ENCODE results near the gene DGKH. TPM values are rescaled to one million over a fixed set of nuclear protein-coding genes. Genes with fewer than 3 reads are reported as not detected.
"Not testable (repeated sequence)": the region's sequence is repeated elsewhere in the genome, so short reads cannot be mapped to it uniquely, and the experiment has no call there.

The DGKH gene
- total and polyA plus RNA-seq, 3 experiments from 2014 or later = 2.5 to 10.9 (median 10.2) TPM

DNA sequence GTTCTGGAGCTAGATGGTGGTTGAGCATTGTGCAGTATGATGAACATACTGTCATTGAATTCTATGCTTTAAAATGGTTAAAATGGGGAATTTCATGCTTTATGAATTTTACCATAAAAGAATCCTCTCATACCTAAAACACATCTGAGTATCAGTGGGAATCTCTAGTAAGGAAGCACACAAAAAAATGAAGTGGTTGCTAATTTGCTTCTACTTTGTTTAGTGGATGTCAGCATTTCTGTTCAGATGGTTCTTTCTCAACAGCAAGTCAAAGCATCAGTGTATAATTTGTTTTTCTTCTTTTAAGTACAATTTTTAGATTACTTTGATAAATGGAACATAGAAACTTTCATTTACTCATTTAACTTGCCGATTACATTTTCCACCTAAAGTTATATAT lies 171.4 kb downstream of the DGKH start:
- Histone ChIP-seq H3K9me3 (ENCODE audit: low read length) (no peaks in the 10 kb centered on the region), H3K4me1 (ENCODE audit: insufficient read depth, low read length) (no peaks in the 10 kb centered on the region), H3K36me3 (ENCODE audit: insufficient read depth, low read length) (peaks cover 6% of the 10 kb centered on the region), H3K4me3 (ENCODE audit: low read length) (no peak overlapping the region), H3K27ac (ENCODE audit: low read depth, low read length) (no peak overlapping the region), H3K27me3 (ENCODE audit: insufficient read depth, low read length, poor library complexity, severe bottlenecking) (no peaks in the 10 kb centered on the region)
- no peak for DNase-seq
- H3K27me3 Mint-ChIP-seq = no peaks in the 10 kb centered on the region
- CTCF ChIA-PET = no interaction called here
- no peak overlapping the region for H3K27ac Mint-ChIP-seq
- H3K4me1 Mint-ChIP-seq = no peaks in the 10 kb centered on the region
- POLR2A ChIA-PET = no interaction called here
- H3K4me3 Mint-ChIP-seq = no peak overlapping the region
- H3K36me3 Mint-ChIP-seq = peaks cover 23 to 59% (median 25%) of the 10 kb centered on the region in 3 donors
- no peaks in the 10 kb centered on the region for H3K9me3 Mint-ChIP-seq

DNA sequence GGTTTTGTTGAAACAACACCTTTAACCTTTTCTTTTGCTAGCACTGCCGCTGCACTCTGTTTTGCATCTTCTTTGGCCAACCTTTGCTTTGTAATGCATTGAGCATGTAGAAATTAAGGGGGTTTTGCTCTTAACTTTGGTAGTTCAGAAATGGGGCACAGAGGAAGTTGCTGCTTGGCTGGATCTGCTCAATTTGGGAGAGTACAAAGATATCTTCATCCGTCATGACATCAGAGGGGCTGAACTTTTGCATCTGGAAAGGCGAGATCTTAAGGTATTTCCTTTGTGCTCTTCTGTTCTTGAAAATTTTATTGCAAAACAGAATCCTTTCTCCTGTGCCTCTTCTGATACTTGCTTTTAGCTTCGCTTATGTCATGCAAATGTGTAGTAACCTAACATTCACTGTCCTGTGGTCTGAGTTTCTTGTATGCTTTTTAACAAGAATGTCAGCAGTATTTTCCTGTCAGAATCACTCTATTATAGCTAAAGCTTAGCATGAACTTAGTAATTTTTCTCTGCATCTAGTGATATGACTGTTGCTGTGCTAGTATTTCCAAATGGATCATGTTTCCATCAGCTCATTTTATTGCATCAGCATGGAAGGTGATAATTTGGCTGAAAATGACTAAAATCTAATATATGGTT lies 172.8 kb downstream of the DGKH start:
- Mint-ChIP-seq H3K27me3 (no peaks in the 10 kb centered on the region), H3K4me1 (no peaks in the 10 kb centered on the region), H3K36me3 (peaks cover 29 to 61% (median 35%) of the 10 kb centered on the region in 3 donors), H3K4me3 (no peak overlapping the region), H3K27ac (no peak overlapping the region), H3K9me3 (no peaks in the 10 kb centered on the region)
- no peaks in the 10 kb centered on the region for H3K9me3 ChIP-seq (ENCODE audit: low read length)
- ChIA-PET POLR2A (no interaction called here), CTCF (no interaction called here)
- H3K27ac ChIP-seq (ENCODE audit: low read depth, low read length) = no peak overlapping the region
- H3K36me3 ChIP-seq (ENCODE audit: insufficient read depth, low read length) = peaks cover 6% of the 10 kb centered on the region
- no peak for DNase-seq
- H3K27me3 ChIP-seq (ENCODE audit: insufficient read depth, low read length, poor library complexity, severe bottlenecking) = no peaks in the 10 kb centered on the region
- no peak overlapping the region for H3K4me3 ChIP-seq (ENCODE audit: low read length)
- H3K4me1 ChIP-seq (ENCODE audit: insufficient read depth, low read length) = no peaks in the 10 kb centered on the region

DNA sequence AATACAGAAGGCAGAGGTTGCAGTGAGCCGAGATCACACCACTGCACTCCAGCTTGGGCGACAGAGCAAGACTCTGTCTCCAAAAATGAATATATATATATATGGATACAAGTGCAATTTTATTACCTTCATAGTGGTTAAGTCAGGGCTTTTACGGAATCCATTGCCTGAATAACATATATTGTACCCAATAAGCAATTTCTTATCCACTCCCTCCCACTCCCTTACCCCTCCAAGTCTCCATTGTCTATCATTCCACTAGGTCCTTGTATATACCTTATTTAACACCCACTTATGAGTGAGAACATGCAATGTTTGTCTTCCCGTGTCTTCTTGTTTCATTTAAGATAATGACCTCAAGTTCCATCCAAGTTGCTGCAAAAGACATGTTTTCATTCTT lies 175.2 kb downstream of the DGKH start:
- Histone ChIP-seq H3K27ac (ENCODE audit: low read depth, low read length) (no peak overlapping the region), H3K9me3 (ENCODE audit: low read length) (no peaks in the 10 kb centered on the region), H3K4me3 (ENCODE audit: low read length) (no peak overlapping the region), H3K36me3 (ENCODE audit: insufficient read depth, low read length) (peaks cover 6% of the 10 kb centered on the region), H3K4me1 (ENCODE audit: insufficient read depth, low read length) (no peaks in the 10 kb centered on the region), H3K27me3 (ENCODE audit: insufficient read depth, low read length, poor library complexity, severe bottlenecking) (no peaks in the 10 kb centered on the region)
- no peak overlapping the region for H3K27ac Mint-ChIP-seq
- no peaks in the 10 kb centered on the region for H3K27me3 Mint-ChIP-seq
- no peak for DNase-seq
- H3K4me3 Mint-ChIP-seq = no peak overlapping the region
- ChIA-PET CTCF (no interaction called here), POLR2A (no interaction called here)
- H3K4me1 Mint-ChIP-seq = no peaks in the 10 kb centered on the region
- no peaks in the 10 kb centered on the region for H3K9me3 Mint-ChIP-seq
- H3K36me3 Mint-ChIP-seq = peaks cover 31 to 57% (median 31%) of the 10 kb centered on the region in 3 donors

DNA sequence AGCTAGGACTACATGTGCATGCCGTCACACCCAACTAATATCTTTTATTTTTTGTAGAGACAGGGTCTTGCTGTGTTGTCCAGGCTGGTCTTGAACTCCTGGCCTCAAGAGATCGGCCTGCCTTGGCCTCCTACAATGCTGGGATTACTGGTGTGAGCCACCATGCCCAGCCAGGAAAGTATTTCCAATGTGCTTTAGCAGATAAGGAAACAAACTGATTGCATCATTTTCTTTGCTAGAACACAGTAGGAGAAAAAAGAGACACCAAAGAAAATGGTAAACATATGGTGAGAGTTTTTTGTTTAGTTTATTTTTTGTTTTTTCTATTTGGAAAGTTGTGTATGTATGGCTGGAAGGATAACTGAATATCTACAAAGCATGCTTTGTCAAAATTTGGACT lies 176.6 kb downstream of the DGKH start:
- CTCF ChIA-PET = no interaction called here
- Mint-ChIP-seq H3K27ac (no peak overlapping the region), H3K4me1 (no peaks in the 10 kb centered on the region), H3K27me3 (no peaks in the 10 kb centered on the region), H3K4me3 (no peak overlapping the region), H3K9me3 (no peaks in the 10 kb centered on the region), H3K36me3 (peaks cover 27 to 57% (median 29%) of the 10 kb centered on the region in 3 donors)
- no peak overlapping the region for H3K27ac ChIP-seq (ENCODE audit: low read depth, low read length)
- DNase-seq = no peak
- H3K4me3 ChIP-seq (ENCODE audit: low read length) = no peak overlapping the region
- no peaks in the 10 kb centered on the region for H3K27me3 ChIP-seq (ENCODE audit: insufficient read depth, low read length, poor library complexity, severe bottlenecking)
- no peaks in the 10 kb centered on the region for H3K4me1 ChIP-seq (ENCODE audit: insufficient read depth, low read length)
- POLR2A ChIA-PET = no interaction called here
- H3K9me3 ChIP-seq (ENCODE audit: low read length) = no peaks in the 10 kb centered on the region
- peaks cover 6% of the 10 kb centered on the region for H3K36me3 ChIP-seq (ENCODE audit: insufficient read depth, low read length)

DNA sequence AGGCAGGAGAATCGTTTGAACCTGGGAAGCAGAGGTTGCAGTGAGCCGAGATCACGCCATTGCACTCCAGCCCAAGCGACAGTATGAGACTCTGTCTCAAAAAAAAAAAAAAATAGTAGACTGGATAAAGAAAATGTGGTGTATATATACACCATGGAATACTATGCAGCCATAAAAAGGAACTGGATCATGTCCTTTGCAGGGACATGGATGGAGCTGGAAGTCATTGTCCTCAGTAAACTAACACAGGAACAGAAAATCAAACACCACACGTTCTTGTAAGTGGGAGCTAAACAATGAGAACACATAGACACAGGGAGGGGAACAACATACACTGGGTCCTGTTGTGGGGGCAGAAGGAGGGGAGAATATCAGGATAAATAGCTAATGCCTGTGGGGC lies 178.3 kb downstream of the DGKH start:
- H3K27me3 Mint-ChIP-seq; H3K4me3 ChIP-seq (ENCODE audit: low read length); CTCF ChIA-PET; H3K9me3 ChIP-seq (ENCODE audit: low read length); POLR2A ChIA-PET; H3K4me1 Mint-ChIP-seq; H3K27ac ChIP-seq (ENCODE audit: low read depth, low read length); H3K27me3 ChIP-seq (ENCODE audit: insufficient read depth, low read length, poor library complexity, severe bottlenecking); H3K4me1 ChIP-seq (ENCODE audit: insufficient read depth, low read length); H3K4me3 Mint-ChIP-seq; DNase-seq; H3K9me3 Mint-ChIP-seq; H3K36me3 ChIP-seq (ENCODE audit: insufficient read depth, low read length): not testable (repeated sequence)
- H3K27ac Mint-ChIP-seq = peak overlapping the region in 1 of 8 donors; percentile 64
- peaks cover 24 to 41% (median 27%) of the 10 kb centered on the region in 3 donors for H3K36me3 Mint-ChIP-seq

DNA sequence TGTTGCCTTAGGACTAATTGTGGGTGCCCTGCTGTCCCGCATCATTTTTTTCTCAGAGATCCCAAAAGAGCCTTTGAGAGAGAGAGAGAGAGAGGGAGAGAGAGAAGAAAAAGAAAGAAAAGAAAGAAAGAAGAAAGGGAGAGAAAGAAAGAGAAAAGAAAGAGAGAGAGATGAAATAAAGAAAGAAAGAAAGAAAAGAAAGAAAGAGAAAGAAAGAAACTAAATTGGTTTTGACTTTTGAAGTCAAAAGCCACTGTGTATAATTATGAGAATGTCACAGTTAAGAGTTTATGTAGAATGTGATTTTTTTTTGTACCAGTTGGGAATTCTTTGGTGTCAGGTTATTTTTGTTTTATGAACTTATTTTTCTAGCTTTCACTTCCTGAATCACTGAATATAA lies 180.1 kb downstream of the DGKH start:
- ChIA-PET CTCF (no interaction called here), POLR2A (no interaction called here)
- no peaks in the 10 kb centered on the region for H3K36me3 ChIP-seq (ENCODE audit: insufficient read depth, low read length)
- Mint-ChIP-seq H3K9me3 (no peaks in the 10 kb centered on the region), H3K27me3 (no peaks in the 10 kb centered on the region), H3K4me3 (no peak overlapping the region), H3K4me1 (no peaks in the 10 kb centered on the region), H3K27ac (peak overlapping the region in 3 of 8 donors; percentile 24 to 59 (median 25)), H3K36me3 (peaks cover 23 to 36% (median 31%) of the 10 kb centered on the region in 3 donors)
- H3K9me3 ChIP-seq (ENCODE audit: low read length) = no peaks in the 10 kb centered on the region
- no peaks in the 10 kb centered on the region for H3K4me1 ChIP-seq (ENCODE audit: insufficient read depth, low read length)
- H3K27ac ChIP-seq (ENCODE audit: low read depth, low read length) = no peak overlapping the region
- H3K4me3 ChIP-seq (ENCODE audit: low read length) = no peak overlapping the region
- no peaks in the 10 kb centered on the region for H3K27me3 ChIP-seq (ENCODE audit: insufficient read depth, low read length, poor library complexity, severe bottlenecking)
- no peak for DNase-seq

DNA sequence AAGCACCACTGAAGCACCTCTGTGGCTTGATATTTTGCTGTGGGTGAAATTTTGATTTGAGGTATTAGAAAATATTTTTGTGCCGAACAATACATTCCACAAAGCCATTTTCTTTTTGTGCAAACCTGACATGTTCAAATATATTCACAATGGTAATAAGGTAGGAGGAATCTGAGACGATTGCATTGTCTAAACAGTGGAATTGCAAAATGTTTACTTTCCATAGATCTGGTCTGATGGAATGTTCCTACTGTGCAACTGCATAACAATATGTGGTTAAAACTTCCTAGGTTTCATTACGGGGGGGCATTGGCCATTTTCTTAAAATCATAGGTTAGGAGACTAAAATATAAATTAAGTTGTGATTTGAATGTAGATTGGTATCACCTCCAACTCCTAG lies 180.8 kb downstream of the DGKH start:
- POLR2A ChIA-PET = interaction anchor here (0.6 kb wide), 1 partner anchor 128 kb away, joined by 3 read pairs; no protein-coding TSS in a partner anchor

DNA sequence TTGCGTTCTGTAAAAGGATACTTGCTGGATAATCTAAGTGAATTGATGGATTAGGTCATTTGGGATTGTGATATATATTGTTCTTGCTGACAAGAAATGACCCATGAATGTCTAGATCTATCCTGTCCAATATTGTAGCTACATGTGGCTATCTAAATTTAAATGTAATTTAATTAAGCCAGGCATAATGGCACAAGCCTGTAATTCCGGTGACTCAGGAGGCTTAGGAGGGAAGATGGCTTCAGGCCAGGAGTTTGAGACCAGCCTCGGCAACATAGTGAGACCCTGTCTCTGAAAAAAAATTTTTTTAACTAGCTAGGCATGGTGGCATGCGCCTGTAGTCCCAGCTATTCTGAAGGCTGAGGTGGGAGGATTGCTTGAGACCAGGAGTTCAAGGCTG lies 184.2 kb downstream of the DGKH start:
- H3K36me3 Mint-ChIP-seq = peaks cover 0 to 16% (median 16%) of the 10 kb centered on the region in 3 donors
- H3K9me3 ChIP-seq (ENCODE audit: low read length) = no peaks in the 10 kb centered on the region
- H3K27me3 Mint-ChIP-seq = no peaks in the 10 kb centered on the region
- H3K4me3 ChIP-seq (ENCODE audit: low read length) = no peak overlapping the region
- ChIA-PET CTCF (no interaction called here), POLR2A (no interaction called here)
- H3K36me3 ChIP-seq (ENCODE audit: insufficient read depth, low read length) = no peaks in the 10 kb centered on the region
- no peaks in the 10 kb centered on the region for H3K9me3 Mint-ChIP-seq
- H3K4me3 Mint-ChIP-seq = no peak overlapping the region
- DNase-seq = no peak
- H3K4me1 Mint-ChIP-seq = no peaks in the 10 kb centered on the region
- H3K27ac ChIP-seq (ENCODE audit: low read depth, low read length) = no peak overlapping the region
- H3K27me3 ChIP-seq (ENCODE audit: insufficient read depth, low read length, poor library complexity, severe bottlenecking) = no peaks in the 10 kb centered on the region
- H3K27ac Mint-ChIP-seq = no peak overlapping the region
- H3K4me1 ChIP-seq (ENCODE audit: insufficient read depth, low read length) = no peaks in the 10 kb centered on the region

More for the DNA sequence above, 180.8 kb downstream of the DGKH start:
- Histone ChIP-seq H3K27ac (ENCODE audit: low read depth, low read length) (no peak overlapping the region), H3K36me3 (ENCODE audit: insufficient read depth, low read length) (no peaks in the 10 kb centered on the region), H3K27me3 (ENCODE audit: insufficient read depth, low read length, poor library complexity, severe bottlenecking) (no peaks in the 10 kb centered on the region), H3K9me3 (ENCODE audit: low read length) (no peaks in the 10 kb centered on the region), H3K4me1 (ENCODE audit: insufficient read depth, low read length) (no peaks in the 10 kb centered on the region), H3K4me3 (ENCODE audit: low read length) (no peak overlapping the region)
- Mint-ChIP-seq H3K4me1 (no peaks in the 10 kb centered on the region), H3K9me3 (no peaks in the 10 kb centered on the region), H3K27ac (no peak overlapping the region), H3K36me3 (peaks cover 16 to 30% (median 30%) of the 10 kb centered on the region in 3 donors), H3K4me3 (no peak overlapping the region), H3K27me3 (no peaks in the 10 kb centered on the region)
- CTCF ChIA-PET = no interaction called here
- no peak for DNase-seq
